Gastrocnemius medialis (tissue), 4 donors: Measurements from ENCODE around the gene ITIH5. TPM values are rescaled to one million over a fixed set of nuclear protein-coding genes. Genes with fewer than 3 reads are reported as not detected.

ENCODE experiments used
- ATAC-seq, 2 donors: fragments of 150-250 bp; one replicate each; pipeline ENCODE4 v1.9.1; 2016
- DNase-seq, 2 donors: peaks; one replicate each; pipeline ENCODE4 v3.0.0-alpha.2; 2019
- H3K27ac ChIP-seq, 4 donors: fragments of 200-600 bp; sonication (generic); 1 replicate in 1 of 4; 2 replicates in 3 of 4; pipeline ENCODE4 v1.5.1; 2016 to 2018; ENCODE audit warnings: mild to moderate bottlenecking in 2 of 4, moderate library complexity in 1 of 4
- H3K27me3 ChIP-seq, 3 donors: fragments of 200-600 bp; sonication (generic) in 2 of 3; 1 replicate in 1 of 3; 2 replicates in 2 of 3; pipeline versions ENCODE4 v1.5.1 to v1.6.0; 2016 to 2019; ENCODE audit warnings: mild to moderate bottlenecking in 1 of 3, moderate library complexity in 1 of 3
- H3K36me3 ChIP-seq, 2 donors: fragments of 200-600 bp; sonication (generic) in 1 of 2; one replicate each; pipeline ENCODE4 v1.5.1; 2017 to 2018
- H3K4me1 ChIP-seq, 2 donors: fragments of 200-600 bp; sonication (generic) in 1 of 2; one replicate each; pipeline ENCODE4 v1.5.1; 2016 to 2017; ENCODE audit warnings: mild to moderate bottlenecking in 2 of 2
- H3K4me3 ChIP-seq, 4 donors: fragments of 200-600 bp; sonication (generic) in 3 of 4; 1 replicate in 1 of 4; 2 replicates in 3 of 4; pipeline ENCODE4 v1.5.1; 2016 to 2019; ENCODE audit warnings: mild to moderate bottlenecking in 2 of 4
- H3K9me3 ChIP-seq, 3 donors: fragments of 200-600 bp; sonication (generic) in 2 of 3; 1 replicate in 1 of 3; 2 replicates in 2 of 3; pipeline ENCODE4 v1.5.1; 2016 to 2019
- POLR2A ChIP-seq, 2 donors: fragments of 450-650 bp; IDR thresholded peaks; one replicate each; pipeline ENCODE4 v1.6.1; 2017; ENCODE audit warnings: antibody characterized with exemption in 2 of 2, mild to moderate bottlenecking in 2 of 2, moderate library complexity in 2 of 2
- in situ Hi-C, 4 donors: fragments of 200-750 bp; cut with MboI; loops; one replicate each; pipeline versions ENCODE4 v1.15.0 to v1.8.0; 2017; ENCODE audit warnings: low sequenced_read_pairs in 4 of 4
- intact Hi-C: fragments of 100-400 bp; cut with DNase I; formaldehyde crosslinking; loops from one replicate; pipeline ENCODE4 v1.15.1; 2023; ENCODE audit warnings: low total_unique reads
- total RNA-seq, 4 donors: library from RNA; depleted of rRNA; stranded (reverse); fragments of >200 nt; gene quantifications; one replicate each; pipeline versions ENCODE4 v1.1.0 to v1.2.3, GENCODE V29; 2016
- TF ChIP-seq, protein P1 (sequence below), 5 experiments: fragments of 450-650 bp in 3 of 5; fragments of 200-600 bp in 2 of 5; sonication (generic) in 2 of 5; IDR thresholded peaks in 4 of 5; conservative IDR thresholded peaks in 1 of 5; 1 replicate in 4 of 5; 2 replicates in 1 of 5; pipeline ENCODE4 v1.5.1; 2016 to 2019; ENCODE audit warnings: antibody characterized with exemption in 5 of 5, mild to moderate bottlenecking in 3 of 5, moderate library complexity in 3 of 5

Gene ITIH5
- total RNA-seq, 4 donors from 2014 or later: 3.9 to 14.0 (median 6.9) TPM

GRCh38 chr10:7707858-7708622 is 41.3 kb upstream of the ITIH5 start:
- intact Hi-C loops: no loop called here
- TF ChIP-seq POLR2A (IDR thresholded peaks at IDR 0.05): no peak
- TF ChIP-seq, protein P1, sequence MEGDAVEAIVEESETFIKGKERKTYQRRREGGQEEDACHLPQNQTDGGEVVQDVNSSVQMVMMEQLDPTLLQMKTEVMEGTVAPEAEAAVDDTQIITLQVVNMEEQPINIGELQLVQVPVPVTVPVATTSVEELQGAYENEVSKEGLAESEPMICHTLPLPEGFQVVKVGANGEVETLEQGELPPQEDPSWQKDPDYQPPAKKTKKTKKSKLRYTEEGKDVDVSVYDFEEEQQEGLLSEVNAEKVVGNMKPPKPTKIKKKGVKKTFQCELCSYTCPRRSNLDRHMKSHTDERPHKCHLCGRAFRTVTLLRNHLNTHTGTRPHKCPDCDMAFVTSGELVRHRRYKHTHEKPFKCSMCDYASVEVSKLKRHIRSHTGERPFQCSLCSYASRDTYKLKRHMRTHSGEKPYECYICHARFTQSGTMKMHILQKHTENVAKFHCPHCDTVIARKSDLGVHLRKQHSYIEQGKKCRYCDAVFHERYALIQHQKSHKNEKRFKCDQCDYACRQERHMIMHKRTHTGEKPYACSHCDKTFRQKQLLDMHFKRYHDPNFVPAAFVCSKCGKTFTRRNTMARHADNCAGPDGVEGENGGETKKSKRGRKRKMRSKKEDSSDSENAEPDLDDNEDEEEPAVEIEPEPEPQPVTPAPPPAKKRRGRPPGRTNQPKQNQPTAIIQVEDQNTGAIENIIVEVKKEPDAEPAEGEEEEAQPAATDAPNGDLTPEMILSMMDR (IDR thresholded peaks at IDR 0.05 in 4 of 5, conservative IDR thresholded peaks at IDR 0.05 in 1 of 5): no peak

GRCh38 chr10:7707102-7707501 is 40.3 kb upstream of the ITIH5 start:
- no peaks in the 10 kb centered on the region for H3K36me3 ChIP-seq
- H3K27ac ChIP-seq: no peak overlapping the region
- H3K4me3 ChIP-seq: no peak overlapping the region
- intact Hi-C loops (no loop called here), in situ Hi-C loops (no loop called here)
- TF ChIP-seq, protein P1 (IDR thresholded peaks at IDR 0.05 in 4 of 5, conservative IDR thresholded peaks at IDR 0.05 in 1 of 5): no peak
- no peak for TF ChIP-seq POLR2A (IDR thresholded peaks at IDR 0.05)
- no peaks in the 10 kb centered on the region for H3K4me1 ChIP-seq
- H3K27me3 ChIP-seq: peaks cover 0 to 3% (median 2%) of the 10 kb centered on the region in 3 donors
- ATAC-seq (no peak), DNase-seq (no peak)
- no peaks in the 10 kb centered on the region for H3K9me3 ChIP-seq

More at GRCh38 chr10:7707858-7708622, 41.3 kb upstream of the ITIH5 start:
- Histone ChIP-seq H3K27me3 (peaks cover 0 to 3% (median 2%) of the 10 kb centered on the region in 3 donors), H3K4me1 (no peaks in the 10 kb centered on the region), H3K36me3 (no peaks in the 10 kb centered on the region), H3K4me3 (no peak overlapping the region), H3K27ac (no peak overlapping the region), H3K9me3 (no peaks in the 10 kb centered on the region)
- ATAC-seq (no peak), DNase-seq (no peak)
- in situ Hi-C loops: no loop called here

DNA sequence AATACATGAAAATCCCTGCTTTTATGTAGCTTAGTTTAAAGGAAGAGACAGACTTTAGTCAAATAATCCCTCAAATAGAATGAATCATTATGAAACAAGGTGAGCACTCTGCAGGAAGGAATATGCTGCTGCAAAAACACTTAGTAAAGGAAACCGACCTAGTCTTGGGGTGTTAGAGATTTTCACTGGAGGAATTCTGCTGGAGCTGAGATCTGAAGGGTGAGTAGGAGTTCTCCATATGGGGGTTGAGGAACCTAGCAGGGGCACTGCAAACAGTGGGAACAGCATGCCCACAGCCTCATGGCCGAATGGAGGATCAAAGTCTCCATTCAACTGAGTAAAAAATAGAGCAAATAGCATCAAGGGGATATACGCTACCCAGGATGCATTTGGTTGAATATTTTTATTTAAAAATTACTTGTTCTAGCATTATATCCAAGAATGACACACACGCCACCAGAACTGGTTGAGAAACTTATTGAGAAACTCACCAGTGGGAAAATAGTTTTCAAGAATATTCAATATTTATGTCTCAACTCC is 39.8 kb upstream of the ITIH5 start:
- TF ChIP-seq POLR2A (IDR thresholded peaks at IDR 0.05): no peak
- TF ChIP-seq, protein P1 (IDR thresholded peaks at IDR 0.05 in 4 of 5, conservative IDR thresholded peaks at IDR 0.05 in 1 of 5): no peak
- Histone ChIP-seq H3K27me3 (peaks cover 0 to 3% (median 2%) of the 10 kb centered on the region in 3 donors), H3K4me3 (no peak overlapping the region), H3K4me1 (no peaks in the 10 kb centered on the region), H3K27ac (no peak overlapping the region), H3K36me3 (no peaks in the 10 kb centered on the region), H3K9me3 (no peaks in the 10 kb centered on the region)
- ATAC-seq (no peak), DNase-seq (no peak)
- in situ Hi-C loops (no loop called here), intact Hi-C loops (no loop called here)

DNA sequence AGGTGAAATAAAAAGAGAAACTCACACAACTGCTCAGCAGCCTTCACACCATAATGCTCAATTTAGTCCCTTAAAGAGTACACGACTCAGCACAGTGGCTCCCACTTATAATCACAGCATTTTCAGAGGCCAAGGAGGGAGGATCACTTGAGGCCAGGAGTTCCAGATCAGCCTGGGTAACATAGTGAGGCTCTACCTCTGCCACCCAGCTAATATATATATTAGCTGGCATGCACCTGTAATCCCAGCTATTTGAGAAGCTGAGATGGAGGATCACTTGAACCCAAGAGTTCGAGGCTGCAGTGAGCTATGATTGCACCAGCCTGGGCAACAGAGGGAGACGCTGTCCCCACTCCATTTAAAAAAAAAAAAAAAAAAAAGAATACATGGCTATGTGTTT is 38.6 kb upstream of the ITIH5 start:
- in situ Hi-C loops (no loop called here), intact Hi-C loops (no loop called here)
- DNase-seq: no peak
- Histone ChIP-seq H3K4me3 (no peak overlapping the region), H3K27ac (no peak overlapping the region), H3K27me3 (peaks cover 0 to 3% (median 2%) of the 10 kb centered on the region in 3 donors), H3K36me3 (no peaks in the 10 kb centered on the region), H3K9me3 (no peaks in the 10 kb centered on the region), H3K4me1 (no peaks in the 10 kb centered on the region)
- no peak for TF ChIP-seq POLR2A (IDR thresholded peaks at IDR 0.05)
- TF ChIP-seq, protein P1 (IDR thresholded peaks at IDR 0.05 in 4 of 5, conservative IDR thresholded peaks at IDR 0.05 in 1 of 5): no peak
- ATAC-seq: no peak
